CD4-positive, alpha-beta T cell (primary cell): ENCODE measurements around the gene TBC1D16. TPM values are rescaled to one million over a fixed set of nuclear protein-coding genes. Genes with fewer than 3 reads are reported as not detected.

Experiments
- ATAC-seq: fragments of 200-7000 bp; cut with Tn5 transposase; one replicate; pipeline ENCODE4 v1.10.0; 2022; ENCODE audit warnings: mild to moderate bottlenecking; ENCODE audit not compliant: poor library complexity
- CTCF ChIA-PET: fragments of 350-600 bp; sonication (Branson Sonifier 250); formaldehyde crosslinking; loops from one replicate; lab custom pipeline; 2021; ENCODE audit warnings: antibody characterized with exemption, inconsistent platforms; lab: Charles Lee
- POLR2A ChIA-PET: fragments of 350-600 bp; sonication (Branson Sonifier 250); formaldehyde crosslinking; loops from one replicate; lab custom pipeline; 2021; ENCODE audit warnings: antibody characterized with exemption, inconsistent platforms; lab: Charles Lee
- DNase-seq, 14 experiments: peaks; one replicate each; pipeline ENCODE4 v3.0.0-alpha.2; 2013 to 2020; ENCODE audit warnings: mixed read lengths in 2 of 14
- H3K27ac ChIP-seq, 2 donors: one replicate each; pipeline versions ENCODE4 v1.5.1 to v1.7.0; 2013; ENCODE audit warnings: low read length in 2 of 2, low read depth in 1 of 2, mild to moderate bottlenecking in 1 of 2
- H3K27me3 ChIP-seq, 2 experiments: 1 replicate in 1 of 2; 2 replicates in 1 of 2; pipeline versions ENCODE4 v1.6.1 to v1.7.0; 2013; ENCODE audit warnings: low read length in 2 of 2, control low read depth in 1 of 2, mild to moderate bottlenecking in 1 of 2, moderate library complexity in 1 of 2; ENCODE audit not compliant: insufficient read depth in 2 of 2, control insufficient read depth in 1 of 2
- H3K36me3 ChIP-seq: one replicate; pipeline ENCODE4 v1.6.1; 2013; ENCODE audit warnings: low read length, control low read depth; ENCODE audit not compliant: insufficient read depth
- H3K4me1 ChIP-seq: one replicate; pipeline ENCODE4 v1.6.1; 2013; ENCODE audit warnings: low read length, control low read depth; ENCODE audit not compliant: insufficient read depth
- H3K4me3 ChIP-seq: one replicate; pipeline ENCODE4 v1.5.1; 2013; ENCODE audit warnings: mild to moderate bottlenecking, low read length, moderate library complexity
- H3K9me3 ChIP-seq, 2 experiments: 1 replicate in 1 of 2; 2 replicates in 1 of 2; pipeline versions ENCODE4 v1.6.1 to v1.7.0; 2013; ENCODE audit warnings: low read length in 2 of 2, mild to moderate bottlenecking in 2 of 2, control low read depth in 1 of 2, moderate library complexity in 1 of 2; ENCODE audit not compliant: control insufficient read depth in 1 of 2, insufficient read depth in 1 of 2
- H3K27ac Mint-ChIP-seq: one replicate; pipeline ENCODE4 v1.8.0; 2020; ENCODE audit warnings: mixed read lengths
- H3K27me3 Mint-ChIP-seq: one replicate; pipeline ENCODE4 v1.8.0; 2021; ENCODE audit warnings: mixed read lengths
- H3K36me3 Mint-ChIP-seq: one replicate; pipeline ENCODE4 v1.8.0; 2021; ENCODE audit warnings: low read depth, mixed read lengths
- H3K4me1 Mint-ChIP-seq: one replicate; pipeline ENCODE4 v1.8.0; 2021; ENCODE audit warnings: low read depth, mixed read lengths
- H3K4me3 Mint-ChIP-seq: one replicate; pipeline ENCODE4 v1.8.0; 2020; ENCODE audit warnings: mild to moderate bottlenecking, mixed read lengths
- H3K9me3 Mint-ChIP-seq: one replicate; pipeline ENCODE4 v1.8.0; 2020; ENCODE audit warnings: mixed read lengths
- CTCF ChIP-seq: fragments of 200-600 bp; IDR thresholded peaks from one replicate; pipeline ENCODE4 v1.8.0; 2022; ENCODE audit warnings: antibody characterized with exemption, mild to moderate bottlenecking
- intact Hi-C, 2 experiments: fragments of 100-400 bp; cut with DNase I in 1 of 2; cut with micrococcal nuclease in 1 of 2; formaldehyde crosslinking; loops; one replicate each; pipeline versions ENCODE4 v1.15.1 to v1.9.0; 2023 to 2025; cut with DNase I, micrococcal nuclease
- total RNA-seq, 174 experiments: library from RNA in 2 of 174; stranded (reverse) in 2 of 174; gene quantifications; one replicate each; pipeline ENCODE4 v1.2.3 and lab custom pipeline; 2021 to 2026

The TBC1D16 gene
- total RNA-seq, 2 experiments from 2014 or later = 1.9 to 2.5 TPM

- no peak for DNase-seq
- CTCF ChIA-PET = no interaction called here
- peaks cover 3% of the 10 kb centered on the region for H3K4me1 Mint-ChIP-seq
- H3K9me3 Mint-ChIP-seq = no peaks in the 10 kb centered on the region
- Histone ChIP-seq H3K36me3 (no peaks in the 10 kb centered on the region), H3K9me3 (no peaks in the 10 kb centered on the region), H3K27ac (no peak overlapping the region), H3K4me1 (peaks cover 11% of the 10 kb centered on the region), H3K27me3 (no peaks in the 10 kb centered on the region), H3K4me3 (no peak overlapping the region)
- intact Hi-C loops = no loop called here
- H3K36me3 Mint-ChIP-seq = no peaks in the 10 kb centered on the region
- H3K27me3 Mint-ChIP-seq = no peaks in the 10 kb centered on the region
- H3K4me3 Mint-ChIP-seq = no peak overlapping the region
- ATAC-seq = no peak
- H3K27ac Mint-ChIP-seq = no peak overlapping the region
- POLR2A ChIA-PET = no interaction called here
- no peak for TF ChIP-seq CTCF
These were observed 36.7 kb upstream of the TBC1D16 start for GRCh38 chr17:80072410-80072809.

DNA sequence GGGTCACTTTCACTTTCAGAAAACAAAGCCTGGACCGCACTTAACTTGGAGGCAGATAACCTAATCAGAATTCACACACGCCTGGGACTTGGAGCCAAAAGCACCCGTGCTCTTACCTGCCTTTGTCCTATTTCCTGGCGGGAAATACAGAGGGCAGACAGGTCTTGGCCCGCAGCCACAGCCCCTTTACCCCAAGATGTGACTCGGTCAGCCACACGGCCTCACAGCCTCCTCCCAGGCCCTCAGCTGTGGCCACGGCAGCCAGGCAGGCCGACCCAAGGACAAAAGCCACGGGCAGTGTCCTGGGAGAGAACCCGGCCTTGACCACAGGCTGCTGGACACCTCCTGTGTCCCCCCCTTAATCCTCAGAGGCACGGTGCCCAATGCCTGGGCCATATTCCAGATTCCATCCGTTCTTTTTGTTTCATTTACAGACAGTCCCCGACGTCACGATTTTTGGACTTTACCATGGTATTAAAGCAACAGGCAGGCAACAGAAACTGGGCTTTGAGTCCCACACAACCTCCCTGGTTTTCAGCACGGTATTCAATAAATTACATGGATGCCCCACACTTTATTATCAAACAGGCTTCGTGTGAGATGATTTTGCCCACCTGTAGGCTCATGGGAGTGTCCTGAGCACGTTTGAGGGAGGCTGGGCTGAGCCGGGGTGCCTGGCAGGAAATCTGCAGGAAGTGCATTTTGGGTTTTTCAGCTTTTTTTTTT is 35.6 kb upstream of the TBC1D16 start:
- TF ChIP-seq CTCF = no peak
- no peak for ATAC-seq
- POLR2A ChIA-PET = no interaction called here
- Histone ChIP-seq H3K9me3 (no peaks in the 10 kb centered on the region), H3K4me1 (peaks cover 11% of the 10 kb centered on the region), H3K4me3 (no peak overlapping the region), H3K27me3 (no peaks in the 10 kb centered on the region), H3K27ac (no peak overlapping the region), H3K36me3 (no peaks in the 10 kb centered on the region)
- Mint-ChIP-seq H3K27ac (no peak overlapping the region), H3K36me3 (no peaks in the 10 kb centered on the region), H3K4me3 (no peak overlapping the region), H3K4me1 (peaks cover 3% of the 10 kb centered on the region), H3K9me3 (no peaks in the 10 kb centered on the region), H3K27me3 (peaks cover 4% of the 10 kb centered on the region)
- no peak for DNase-seq
- intact Hi-C loops = no loop called here
- CTCF ChIA-PET = no interaction called here

DNA sequence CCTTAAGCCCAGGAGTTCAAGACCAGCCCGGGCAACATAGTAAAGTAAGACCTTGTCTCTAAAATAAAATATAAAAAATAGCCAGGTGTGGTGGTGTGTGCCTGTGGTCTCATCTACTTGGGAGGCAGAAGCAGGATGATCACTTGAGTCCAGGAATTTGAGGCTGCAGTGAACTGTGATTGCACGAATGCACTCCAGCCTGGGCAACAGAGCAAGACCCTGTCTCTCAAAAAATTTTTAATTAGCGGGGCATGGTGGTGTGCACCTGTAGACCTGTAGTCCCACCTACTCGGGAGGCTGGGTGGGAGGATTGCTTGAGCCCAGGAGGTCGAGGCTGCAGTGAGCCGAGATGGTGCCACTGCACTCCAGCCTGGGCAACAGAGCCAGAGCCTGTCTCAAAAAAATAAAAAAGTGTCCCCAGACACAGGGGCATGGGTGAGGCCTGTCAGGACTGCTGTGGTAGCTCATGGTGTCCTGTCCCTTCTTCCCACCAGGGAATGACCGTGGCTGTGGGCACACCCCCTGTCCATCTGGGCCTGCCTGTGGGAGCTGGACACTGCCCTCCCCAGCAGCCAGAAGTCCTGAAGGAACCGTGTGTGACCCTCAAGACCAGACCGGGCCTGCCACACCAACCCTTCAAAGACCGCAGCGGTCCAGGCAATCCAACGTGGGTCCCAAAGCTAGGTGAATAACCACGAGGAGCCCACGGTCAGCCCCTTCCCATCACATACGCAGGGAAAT is 34.9 kb upstream of the TBC1D16 start:
- Mint-ChIP-seq H3K36me3 (no peaks in the 10 kb centered on the region), H3K27me3 (peaks cover 4% of the 10 kb centered on the region), H3K27ac (no peak overlapping the region), H3K4me1 (peaks cover 3% of the 10 kb centered on the region), H3K9me3 (no peaks in the 10 kb centered on the region), H3K4me3 (no peak overlapping the region)
- Histone ChIP-seq H3K4me1 (peaks cover 11% of the 10 kb centered on the region), H3K36me3 (no peaks in the 10 kb centered on the region), H3K9me3 (peaks cover 0 to 3% of the 10 kb centered on the region in 2 experiments), H3K4me3 (no peak overlapping the region), H3K27me3 (no peaks in the 10 kb centered on the region), H3K27ac (no peak overlapping the region)
- intact Hi-C loops = no loop called here
- POLR2A ChIA-PET = no interaction called here
- DNase-seq = no peak
- CTCF ChIA-PET = no interaction called here
- no peak for TF ChIP-seq CTCF
- no peak for ATAC-seq
